H7 (cell line): Measurements from ENCODE around the gene KLF15. TPM values are rescaled to one million over a fixed set of nuclear protein-coding genes. Genes with fewer than 3 reads are reported as not detected.
"Not testable (repeated sequence)": the region's sequence is repeated elsewhere in the genome, so short reads cannot be mapped to it uniquely, and the experiment has no call there.

ENCODE experiments used
- DNase-seq: peaks from one replicate; pipeline ENCODE4 v3.0.0; 2012
- H3K27me3 ChIP-seq: 2 replicates; pipeline ENCODE4 v1.6.0; 2011; ENCODE audit warnings: mild to moderate bottlenecking, low read length; ENCODE audit not compliant: control insufficient read depth, insufficient read depth
- H3K36me3 ChIP-seq: replicated peaks from 2 replicates; pipeline ENCODE4 v1.5.1; 2011; ENCODE audit warnings: low read length; ENCODE audit not compliant: control insufficient read depth, insufficient read depth
- H3K4me3 ChIP-seq: 2 replicates; pipeline ENCODE4 v1.5.1; 2011; ENCODE audit warnings: low read depth, mild to moderate bottlenecking, control low read depth, low read length, moderate library complexity; ENCODE audit not compliant: insufficient read depth
- total RNA-seq: library from RNA; depleted of rRNA; stranded (reverse); fragments of >200 nt; shearing (Covaris generic); gene quantifications from 2 replicates; pipeline ENCODE4 v1.2.3, GENCODE V29; 2014

The KLF15 gene
- total RNA-seq, 1 experiment from 2014 or later, result 10.5 TPM

DNA sequence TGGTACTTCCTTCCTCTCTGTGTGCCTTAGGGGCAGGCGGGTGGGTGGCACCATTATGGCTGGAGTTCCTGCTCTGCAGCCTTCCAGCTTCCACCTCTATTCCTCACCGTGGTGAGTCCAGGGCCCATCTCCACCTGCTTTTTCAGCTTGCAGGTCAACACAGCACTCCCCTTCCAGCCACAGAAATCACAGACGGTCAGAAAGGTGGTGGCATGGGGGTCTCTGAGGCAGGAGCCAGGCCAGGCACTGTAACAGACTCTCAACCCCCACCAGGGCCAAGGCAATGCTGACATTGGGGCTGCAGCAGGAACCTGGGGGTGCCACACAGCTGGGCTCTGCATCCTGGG lies 16.6 kb downstream of the KLF15 start:
- no peak for DNase-seq
- Histone ChIP-seq H3K36me3 (no peaks in the 10 kb centered on the region; the same call in 1 of the 2 replicates), H3K27me3 (no peaks in the 10 kb centered on the region; the same call in 1 of the 2 replicates), H3K4me3 (no peak overlapping the region)

GRCh38 chr3:126340081-126340511 lies 17.1 kb downstream of the KLF15 start:
- Histone ChIP-seq H3K4me3 (no peak overlapping the region), H3K27me3 (no peaks in the 10 kb centered on the region; the same call in 1 of the 2 replicates), H3K36me3 (no peaks in the 10 kb centered on the region; the same call in 1 of the 2 replicates)
- DNase-seq, result no peak

GRCh38 chr3:126339466-126339865 lies 17.7 kb downstream of the KLF15 start:
- Histone ChIP-seq H3K27me3 (no peaks in the 10 kb centered on the region; the same call in 1 of the 2 replicates), H3K4me3 (no peak overlapping the region), H3K36me3 (no peaks in the 10 kb centered on the region; the same call in 1 of the 2 replicates)
- no peak for DNase-seq

- DNase-seq, result no peak
- Histone ChIP-seq H3K4me3 (no peak overlapping the region), H3K27me3 (no peaks in the 10 kb centered on the region; the same call in 1 of the 2 replicates), H3K36me3 (no peaks in the 10 kb centered on the region; the same call in 1 of the 2 replicates)
Measured at GRCh38 chr3:126338790-126339288, 18.4 kb downstream of the KLF15 start.

GRCh38 chr3:126337980-126338651 lies 19.1 kb downstream of the KLF15 start:
- H3K36me3 ChIP-seq, result no peaks in the 10 kb centered on the region; the same call in 1 of the 2 replicates
- no peak overlapping the region for H3K4me3 ChIP-seq
- DNase-seq, result no peak
- H3K27me3 ChIP-seq, result no peaks in the 10 kb centered on the region; the same call in 1 of the 2 replicates

- H3K4me3 ChIP-seq, DNase-seq, H3K27me3 ChIP-seq, H3K36me3 ChIP-seq: not testable (repeated sequence)
Measured at GRCh38 chr3:126331812-126332336, 25.3 kb downstream of the KLF15 start.

GRCh38 chr3:126329927-126330725 lies 27.1 kb downstream of the KLF15 start:
- no peaks in the 10 kb centered on the region for H3K27me3 ChIP-seq
- H3K36me3 ChIP-seq, result no peaks in the 10 kb centered on the region
- no peak for DNase-seq
- H3K4me3 ChIP-seq, result no peak overlapping the region

DNA sequence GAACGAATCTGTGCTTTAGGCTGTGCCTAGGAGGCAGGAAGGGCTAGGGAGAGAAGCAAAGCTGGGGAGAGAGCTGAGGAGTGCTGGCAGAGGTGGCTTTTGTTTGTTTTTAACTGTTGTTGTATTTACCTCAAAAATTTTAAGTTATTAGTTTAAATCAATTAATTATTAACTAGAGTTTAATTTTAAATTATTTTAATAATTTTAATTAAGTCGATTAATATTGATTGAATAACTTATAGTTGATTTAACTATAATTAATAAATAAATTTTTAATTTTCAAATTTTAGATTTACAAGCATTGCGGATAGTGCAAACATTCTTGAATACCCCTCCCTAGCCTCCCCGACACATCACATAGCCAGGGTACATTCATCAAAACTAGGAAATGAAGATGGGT lies 30.6 kb downstream of the KLF15 start:
- no peak for DNase-seq
- Histone ChIP-seq H3K4me3 (no peak overlapping the region), H3K27me3 (no peaks in the 10 kb centered on the region), H3K36me3 (no peaks in the 10 kb centered on the region)

DNA sequence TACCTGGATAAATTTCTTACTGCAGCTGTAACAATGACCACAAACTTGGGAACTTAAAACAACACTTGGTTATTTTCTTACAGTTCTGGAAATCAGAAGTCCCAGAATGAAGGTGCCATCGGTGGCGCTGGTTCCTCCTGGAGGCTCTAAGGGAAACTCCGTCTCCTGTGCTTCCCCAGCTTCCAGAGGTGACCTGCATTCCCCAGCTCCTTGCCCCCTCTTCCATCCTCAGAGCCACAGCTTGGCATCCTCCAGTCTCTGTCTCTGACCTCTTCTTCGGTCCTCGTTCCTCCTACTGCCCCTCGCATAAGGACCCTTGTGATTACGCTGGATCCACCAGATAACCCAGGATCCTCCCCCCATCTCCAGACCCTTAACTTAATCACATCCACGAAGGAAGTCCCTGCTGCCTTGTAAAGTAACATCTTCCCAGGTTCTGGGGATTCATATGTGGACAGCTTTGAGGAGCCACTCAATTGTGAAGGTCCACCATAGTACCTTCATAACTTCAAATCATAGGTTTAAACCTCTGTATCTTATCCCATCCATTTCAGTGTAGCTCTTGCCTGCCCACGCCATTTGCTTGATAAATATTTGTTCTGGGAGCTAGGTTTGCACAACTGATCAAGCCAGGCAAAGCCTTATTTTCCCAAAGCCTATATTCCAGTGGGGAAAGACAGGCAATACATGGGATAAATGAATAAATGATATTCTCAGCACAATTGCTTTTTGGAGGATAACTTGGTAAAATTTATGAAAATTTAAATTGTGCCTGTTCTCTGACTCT lies 34.8 kb downstream of the KLF15 start:
- Histone ChIP-seq H3K4me3 (no peak overlapping the region), H3K27me3 (no peaks in the 10 kb centered on the region), H3K36me3 (no peaks in the 10 kb centered on the region)
- no peak for DNase-seq

- Histone ChIP-seq H3K4me3 (no peak overlapping the region), H3K36me3 (no peaks in the 10 kb centered on the region), H3K27me3 (no peaks in the 10 kb centered on the region)
- DNase-seq, result no peak
Measured at GRCh38 chr3:126321490-126321889, 35.7 kb downstream of the KLF15 start.

DNA sequence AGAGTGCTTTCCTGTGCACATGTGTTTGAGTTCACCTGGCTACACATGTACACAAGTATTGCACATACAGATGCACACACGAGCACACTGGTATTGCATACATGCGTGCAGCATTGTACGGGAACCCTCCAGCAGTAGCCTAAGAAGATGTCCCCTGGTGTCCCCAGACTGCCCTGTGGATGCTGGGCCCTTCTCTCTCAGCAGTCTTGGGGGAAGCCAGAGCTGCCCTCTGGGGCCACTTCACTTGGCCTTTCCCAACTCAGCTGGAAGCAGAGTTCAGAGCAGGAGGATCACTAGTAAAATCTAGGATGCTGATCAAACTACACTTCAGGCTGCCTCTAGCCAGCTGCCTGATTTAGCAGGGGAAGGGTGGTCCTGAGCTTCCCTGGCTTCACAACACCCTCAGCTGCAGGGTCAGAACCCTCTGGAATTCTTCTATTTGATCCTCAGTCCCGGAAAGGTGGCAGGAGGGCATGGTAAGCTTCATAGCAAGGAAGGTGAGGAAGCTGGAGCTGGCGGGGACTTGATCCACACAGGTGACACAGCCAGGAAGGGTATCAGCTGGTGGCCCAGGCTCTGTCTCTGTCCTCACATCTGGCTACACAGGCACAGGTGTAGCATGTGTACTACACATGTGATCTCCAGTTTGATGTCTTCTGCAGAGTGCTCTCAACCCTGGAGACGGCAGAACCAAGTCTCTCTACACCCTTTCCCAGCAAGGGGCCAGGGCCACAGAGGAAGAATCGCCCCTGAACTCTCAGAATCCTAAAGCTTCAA lies 36.5 kb downstream of the KLF15 start:
- no peak for DNase-seq
- Histone ChIP-seq H3K36me3 (no peaks in the 10 kb centered on the region), H3K4me3 (no peak overlapping the region), H3K27me3 (no peaks in the 10 kb centered on the region)

DNA sequence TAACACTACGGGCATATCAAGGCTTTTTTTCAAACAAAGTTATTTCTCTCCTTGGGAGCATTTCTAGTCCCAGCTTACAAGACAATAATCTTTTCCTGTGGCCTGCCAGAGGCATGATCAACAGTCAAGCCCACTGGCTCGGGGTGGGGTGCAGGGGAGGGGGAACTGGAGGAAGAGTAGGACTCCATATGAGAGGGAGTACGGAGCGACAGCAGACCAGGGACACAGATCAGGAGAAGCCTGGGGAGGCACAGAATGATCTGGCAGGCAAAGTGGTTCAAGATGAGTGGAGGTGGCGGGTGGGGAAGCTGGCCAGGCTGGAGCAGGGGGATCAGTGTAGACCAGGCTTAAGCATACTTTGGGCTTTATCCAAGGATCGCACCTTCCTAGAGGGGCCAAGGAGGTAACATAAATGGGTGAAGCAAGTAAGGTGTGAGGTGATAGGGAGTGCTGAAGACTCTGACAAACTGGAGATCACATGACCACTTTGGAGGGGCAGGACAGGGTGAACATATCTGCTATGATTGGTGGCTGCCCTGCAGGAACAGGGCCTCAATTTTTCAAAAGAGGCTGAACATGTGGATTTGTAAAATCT lies 37.4 kb downstream of the KLF15 start:
- Histone ChIP-seq H3K27me3 (no peaks in the 10 kb centered on the region), H3K4me3 (no peak overlapping the region), H3K36me3 (no peaks in the 10 kb centered on the region)
- DNase-seq, result peak; percentile 19
